ENCODE data around the gene MYL6B.

- no peak for TF ChIP-seq EZH2 (IDR thresholded peaks at IDR 0.05)
- TF ChIP-seq POLR2AphosphoS5 (IDR thresholded peaks at IDR 0.05; ENCODE audit: borderline replicate concordance, low read depth, low read length), result no peak
- no peak for TF ChIP-seq FOXP2 (optimal IDR thresholded peaks at IDR 0.05; ENCODE audit: control extremely low read depth, extremely low read length, insufficient read depth)
These were observed 36.4 kb downstream of the MYL6B start for GRCh38 chr12:56188778-56189098.
